Astrocyte (in vitro differentiated cells and primary cell): ENCODE data around the gene CDKL4.
"Not testable (repeated sequence)": the region's sequence is repeated elsewhere in the genome, so short reads cannot be mapped to it uniquely, and the experiment has no call there.

ENCODE experiments used
- EZH2 ChIP-seq: IDR thresholded peaks from 2 replicates; pipeline ENCODE4 v1.6.1; 2012; ENCODE audit warnings: mild to moderate bottlenecking, low read length, inconsistent platforms; ENCODE audit not compliant: insufficient read depth
- TF ChIP-seq, protein P1 (sequence below): IDR thresholded peaks from 2 replicates; pipeline ENCODE4 v1.5.1; 2011; ENCODE audit warnings: low read depth, mild to moderate bottlenecking, inconsistent platforms, low read length, moderate library complexity; ENCODE audit not compliant: insufficient read depth

GRCh38 chr2:39244963-39245625 is 1.3 kb upstream of the CDKL4 start:
- TF ChIP-seq, protein P1, sequence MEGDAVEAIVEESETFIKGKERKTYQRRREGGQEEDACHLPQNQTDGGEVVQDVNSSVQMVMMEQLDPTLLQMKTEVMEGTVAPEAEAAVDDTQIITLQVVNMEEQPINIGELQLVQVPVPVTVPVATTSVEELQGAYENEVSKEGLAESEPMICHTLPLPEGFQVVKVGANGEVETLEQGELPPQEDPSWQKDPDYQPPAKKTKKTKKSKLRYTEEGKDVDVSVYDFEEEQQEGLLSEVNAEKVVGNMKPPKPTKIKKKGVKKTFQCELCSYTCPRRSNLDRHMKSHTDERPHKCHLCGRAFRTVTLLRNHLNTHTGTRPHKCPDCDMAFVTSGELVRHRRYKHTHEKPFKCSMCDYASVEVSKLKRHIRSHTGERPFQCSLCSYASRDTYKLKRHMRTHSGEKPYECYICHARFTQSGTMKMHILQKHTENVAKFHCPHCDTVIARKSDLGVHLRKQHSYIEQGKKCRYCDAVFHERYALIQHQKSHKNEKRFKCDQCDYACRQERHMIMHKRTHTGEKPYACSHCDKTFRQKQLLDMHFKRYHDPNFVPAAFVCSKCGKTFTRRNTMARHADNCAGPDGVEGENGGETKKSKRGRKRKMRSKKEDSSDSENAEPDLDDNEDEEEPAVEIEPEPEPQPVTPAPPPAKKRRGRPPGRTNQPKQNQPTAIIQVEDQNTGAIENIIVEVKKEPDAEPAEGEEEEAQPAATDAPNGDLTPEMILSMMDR: not testable (repeated sequence)
- not testable (repeated sequence) for TF ChIP-seq EZH2
